ENCODE results near the gene CLBA1.

Gene CLBA1

DNA sequence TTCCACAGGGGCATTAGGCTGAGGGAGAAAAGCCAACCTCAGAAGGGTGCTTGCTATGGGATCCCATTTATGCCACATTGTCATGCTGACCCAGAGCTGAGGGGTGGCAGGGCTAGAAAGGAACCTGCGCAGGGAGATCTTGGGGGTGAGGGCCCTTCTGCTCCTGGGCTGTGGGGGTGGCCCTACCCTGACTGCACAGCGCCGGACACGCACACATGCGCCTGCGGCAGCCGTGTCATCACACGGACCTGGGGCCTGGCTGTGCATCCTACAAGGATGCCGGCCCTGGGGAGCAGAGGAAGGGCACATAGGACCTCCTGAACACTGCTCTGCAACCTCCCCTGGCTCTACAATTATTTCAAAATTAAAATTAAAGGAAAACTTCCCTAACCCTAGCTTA, 28.4 kb downstream of the CLBA1 start:
- no peak overlapping the region for H3K4me3 ChIP-seq (ENCODE audit: low read depth, low read length)
- POLR2A ChIA-PET, result no interaction called here
- no peak overlapping the region for H3K27ac ChIP-seq (ENCODE audit: extremely low read depth, low read depth, low read length)
- CTCF ChIA-PET, result interaction anchor here (0.5 to 5.7 kb wide), 7 partner anchors 20 to 393 kb away, joined by 3 to 32 read pairs (median 4); no protein-coding TSS in a partner anchor
- peaks cover 20% of the 10 kb centered on the region for H3K4me1 ChIP-seq (ENCODE audit: control insufficient read depth, insufficient read depth, low read length)
- peaks cover 23 to 67% of the 10 kb centered on the region in 2 experiments for H3K36me3 ChIP-seq (ENCODE audit: control insufficient read depth in 2 of 2, insufficient read depth in 1 of 2, low read length in 2 of 2)
- TF ChIP-seq GLIS2 (tag by site-specific recombination; IDR thresholded peaks at IDR 0.05), result 0 out of 2 replicates have a peak, but pooled peaks have one; percentile 20
- TF ChIP-seq ZNF600 (tag by site-specific recombination; IDR thresholded peaks at IDR 0.05), result peak; percentile 70
- no peak for TF ChIP-seq ZNF623 (tag by site-specific recombination; IDR thresholded peaks at IDR 0.05)
- no peaks in the 10 kb centered on the region for H3K9me3 ChIP-seq (ENCODE audit: control insufficient read depth, insufficient read depth, low read depth, low read length)

DNA sequence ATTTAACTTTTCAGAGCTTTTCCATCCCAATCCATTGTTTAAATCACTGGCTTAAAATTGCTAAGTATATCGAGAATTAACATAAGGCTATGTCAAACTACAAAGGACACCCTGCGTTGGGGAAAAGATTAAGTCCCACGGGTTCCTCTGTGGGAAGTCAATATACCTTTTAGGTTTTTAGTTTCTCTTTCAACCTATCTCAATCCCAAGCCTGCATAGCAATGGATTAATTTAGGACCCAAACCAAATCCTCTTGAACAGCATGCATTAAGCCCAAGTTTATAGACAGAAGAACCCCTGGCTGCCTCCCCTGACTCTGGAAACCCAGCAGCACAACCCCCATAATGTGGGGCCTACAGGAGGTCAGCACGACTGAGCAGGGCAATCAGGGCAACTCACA, 29.0 kb downstream of the CLBA1 start:
- POLR2A ChIA-PET, result no interaction called here
- CTCF ChIA-PET, result interaction anchor here (0.6 to 5.7 kb wide), 4 partner anchors 30 to 290 kb away, joined by 3 to 32 read pairs (median 4); no protein-coding TSS in a partner anchor
- no peak overlapping the region for H3K27ac ChIP-seq (ENCODE audit: extremely low read depth, low read depth, low read length)

DNA sequence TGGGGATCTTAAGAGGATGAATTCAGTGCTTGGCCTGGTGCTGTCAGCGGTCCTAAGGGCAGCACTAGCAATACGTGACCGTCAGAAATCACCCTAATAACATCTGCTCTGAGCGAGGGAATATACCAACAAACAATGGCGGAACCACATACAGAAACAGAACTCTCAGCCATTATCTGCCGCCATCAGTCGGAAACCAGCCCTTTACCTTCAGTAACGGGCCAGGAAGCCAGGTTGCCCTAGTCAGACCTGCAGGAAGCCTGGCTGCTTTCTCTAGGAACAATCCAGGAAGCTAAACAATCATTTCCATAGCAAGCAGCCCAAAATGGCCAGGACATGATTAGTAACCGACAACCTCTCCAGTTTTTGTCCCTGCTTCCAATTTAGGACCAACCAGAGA, 29.7 kb downstream of the CLBA1 start:
- TF ChIP-seq ZNF404 (tag by site-specific recombination; IDR thresholded peaks at IDR 0.05), result no peak
- no peak for TF ChIP-seq ZNF23 (tag by site-specific recombination; IDR thresholded peaks at IDR 0.05; ENCODE audit: borderline replicate concordance)
- TF ChIP-seq ZNF626 (tag by site-specific recombination; IDR thresholded peaks at IDR 0.05), result no peak
- TF ChIP-seq, protein P1, sequence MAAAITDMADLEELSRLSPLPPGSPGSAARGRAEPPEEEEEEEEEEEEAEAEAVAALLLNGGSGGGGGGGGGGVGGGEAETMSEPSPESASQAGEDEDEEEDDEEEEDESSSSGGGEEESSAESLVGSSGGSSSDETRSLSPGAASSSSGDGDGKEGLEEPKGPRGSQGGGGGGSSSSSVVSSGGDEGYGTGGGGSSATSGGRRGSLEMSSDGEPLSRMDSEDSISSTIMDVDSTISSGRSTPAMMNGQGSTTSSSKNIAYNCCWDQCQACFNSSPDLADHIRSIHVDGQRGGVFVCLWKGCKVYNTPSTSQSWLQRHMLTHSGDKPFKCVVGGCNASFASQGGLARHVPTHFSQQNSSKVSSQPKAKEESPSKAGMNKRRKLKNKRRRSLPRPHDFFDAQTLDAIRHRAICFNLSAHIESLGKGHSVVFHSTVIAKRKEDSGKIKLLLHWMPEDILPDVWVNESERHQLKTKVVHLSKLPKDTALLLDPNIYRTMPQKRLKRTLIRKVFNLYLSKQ (tag by site-specific recombination; IDR thresholded peaks at IDR 0.05; ENCODE audit: borderline replicate concordance), result no peak
- TF ChIP-seq ZBTB21 (tag by site-specific recombination; IDR thresholded peaks at IDR 0.05), result no peak
- TF ChIP-seq, protein P2, sequence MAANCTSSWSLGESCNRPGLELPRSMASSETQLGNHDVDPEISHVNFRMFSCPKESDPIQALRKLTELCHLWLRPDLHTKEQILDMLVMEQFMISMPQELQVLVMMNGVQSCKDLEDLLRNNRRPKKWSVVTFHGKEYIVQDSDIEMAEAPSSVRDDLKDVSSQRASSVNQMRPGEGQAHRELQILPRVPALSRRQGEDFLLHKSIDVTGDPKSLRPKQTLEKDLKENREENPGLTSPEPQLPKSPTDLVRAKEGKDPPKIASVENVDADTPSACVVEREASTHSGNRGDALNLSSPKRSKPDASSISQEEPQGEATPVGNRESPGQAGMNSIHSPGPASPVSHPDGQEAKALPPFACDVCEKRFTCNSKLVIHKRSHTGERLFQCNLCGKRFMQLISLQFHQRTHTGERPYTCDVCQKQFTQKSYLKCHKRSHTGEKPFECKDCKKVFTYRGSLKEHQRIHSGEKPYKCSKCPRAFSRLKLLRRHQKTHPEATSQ (tag by site-specific recombination; IDR thresholded peaks at IDR 0.05), result no peak
- no peak for TF ChIP-seq ZNF423 (tag by site-specific recombination; IDR thresholded peaks at IDR 0.05)
- TF ChIP-seq ZNF184 (tag by site-specific recombination; IDR thresholded peaks at IDR 0.05), result no peak
- TF ChIP-seq, protein P3, sequence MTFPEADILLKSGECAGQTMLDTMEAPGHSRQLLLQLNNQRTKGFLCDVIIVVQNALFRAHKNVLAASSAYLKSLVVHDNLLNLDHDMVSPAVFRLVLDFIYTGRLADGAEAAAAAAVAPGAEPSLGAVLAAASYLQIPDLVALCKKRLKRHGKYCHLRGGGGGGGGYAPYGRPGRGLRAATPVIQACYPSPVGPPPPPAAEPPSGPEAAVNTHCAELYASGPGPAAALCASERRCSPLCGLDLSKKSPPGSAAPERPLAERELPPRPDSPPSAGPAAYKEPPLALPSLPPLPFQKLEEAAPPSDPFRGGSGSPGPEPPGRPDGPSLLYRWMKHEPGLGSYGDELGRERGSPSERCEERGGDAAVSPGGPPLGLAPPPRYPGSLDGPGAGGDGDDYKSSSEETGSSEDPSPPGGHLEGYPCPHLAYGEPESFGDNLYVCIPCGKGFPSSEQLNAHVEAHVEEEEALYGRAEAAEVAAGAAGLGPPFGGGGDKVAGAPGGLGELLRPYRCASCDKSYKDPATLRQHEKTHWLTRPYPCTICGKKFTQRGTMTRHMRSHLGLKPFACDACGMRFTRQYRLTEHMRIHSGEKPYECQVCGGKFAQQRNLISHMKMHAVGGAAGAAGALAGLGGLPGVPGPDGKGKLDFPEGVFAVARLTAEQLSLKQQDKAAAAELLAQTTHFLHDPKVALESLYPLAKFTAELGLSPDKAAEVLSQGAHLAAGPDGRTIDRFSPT (tag by site-specific recombination; IDR thresholded peaks at IDR 0.05), result no peak
- TF ChIP-seq OVOL3 (tag by site-specific recombination; IDR thresholded peaks at IDR 0.05), result no peak
- no peak for TF ChIP-seq ZNF239 (tag by site-specific recombination; IDR thresholded peaks at IDR 0.05)
- peaks cover 16 to 64% of the 10 kb centered on the region in 2 experiments for H3K36me3 ChIP-seq (ENCODE audit: control insufficient read depth in 2 of 2, insufficient read depth in 1 of 2, low read length in 2 of 2)
- CTCF ChIA-PET, result interaction anchor here (5.7 kb wide), 1 partner anchor 30 kb away, joined by 32 read pairs; no protein-coding TSS in a partner anchor

More for the DNA sequence above, 29.0 kb downstream of the CLBA1 start:
- no peaks in the 10 kb centered on the region for H3K9me3 ChIP-seq (ENCODE audit: control insufficient read depth, insufficient read depth, low read depth, low read length)
- no peak for TF ChIP-seq ZEB2 (tag by site-specific recombination; IDR thresholded peaks at IDR 0.05)
- peak; percentile 44; the same call in 1 of the 2 replicates for TF ChIP-seq ZIC2 (tag by site-specific recombination; IDR thresholded peaks at IDR 0.05)
- no peak for TF ChIP-seq ZNF624 (tag by site-specific recombination; IDR thresholded peaks at IDR 0.05)
- no peak overlapping the region for H3K4me3 ChIP-seq (ENCODE audit: low read depth, low read length)
- peaks cover 18 to 67% of the 10 kb centered on the region in 2 experiments for H3K36me3 ChIP-seq (ENCODE audit: control insufficient read depth in 2 of 2, insufficient read depth in 1 of 2, low read length in 2 of 2)
- peaks cover 24% of the 10 kb centered on the region for H3K4me1 ChIP-seq (ENCODE audit: control insufficient read depth, insufficient read depth, low read length)

More for the DNA sequence above, 29.7 kb downstream of the CLBA1 start:
- H3K9me3 ChIP-seq (ENCODE audit: control insufficient read depth, insufficient read depth, low read depth, low read length), result no peaks in the 10 kb centered on the region
- H3K4me1 ChIP-seq (ENCODE audit: control insufficient read depth, insufficient read depth, low read length), result peaks cover 24% of the 10 kb centered on the region
- H3K4me3 ChIP-seq (ENCODE audit: low read depth, low read length), result no peak overlapping the region
- POLR2A ChIA-PET, result no interaction called here
- H3K27ac ChIP-seq (ENCODE audit: extremely low read depth, low read depth, low read length), result 0 out of 2 replicates have a peak overlapping the region, but pooled peaks have one; percentile 17
